HG03565 (cell line): ENCODE data around the gene HS3ST6.
"Not testable (repeated sequence)": the region's sequence is repeated elsewhere in the genome, so short reads cannot be mapped to it uniquely, and the experiment has no call there.

Experiments used
- ATAC-seq: cut with Tn5 transposase; IDR thresholded peaks from one replicate; pipeline ENCODE4 v1.9.1; 2021; ENCODE audit warnings: mild to moderate bottlenecking, moderate library complexity; ENCODE audit not compliant: unreplicated experiment

The HS3ST6 gene

GRCh38 chr16:1947369-1947670 is 29.1 kb upstream of the HS3ST6 start:
- ATAC-seq, result no peak

- ATAC-seq, result no peak
Observed at GRCh38 chr16:1946495-1947368, 28.5 kb upstream of the HS3ST6 start.

GRCh38 chr16:1945559-1946391 is 27.6 kb upstream of the HS3ST6 start:
- no peak for ATAC-seq

- ATAC-seq, result no peak
Observed at GRCh38 chr16:1944612-1945199, 26.5 kb upstream of the HS3ST6 start.

GRCh38 chr16:1942810-1943726 is 24.9 kb upstream of the HS3ST6 start, which contains the start of gene MSRB1:
MSRB1 (minus strand) TSS chr16:1943199; CDS start chr16:1943156, 43 bp downstream.
- ATAC-seq, result peak; percentile 87

GRCh38 chr16:1942047-1942809 is 24.0 kb upstream of the HS3ST6 start:
- no peak for ATAC-seq

- ATAC-seq, result no peak
Observed at GRCh38 chr16:1941162-1942046, 23.2 kb upstream of the HS3ST6 start.

- ATAC-seq, result no peak
Observed at GRCh38 chr16:1940273-1941161, 22.3 kb upstream of the HS3ST6 start.

GRCh38 chr16:1939833-1940232 is 21.6 kb upstream of the HS3ST6 start:
- not testable (repeated sequence) for ATAC-seq

- ATAC-seq, result no peak
Observed at GRCh38 chr16:1938910-1939309, 20.7 kb upstream of the HS3ST6 start.

- no peak for ATAC-seq
Observed at GRCh38 chr16:1938316-1938715, 20.1 kb upstream of the HS3ST6 start.

- ATAC-seq, result no peak
Observed at GRCh38 chr16:1936945-1937479, 18.8 kb upstream of the HS3ST6 start.

GRCh38 chr16:1933097-1933661 is 15.0 kb upstream of the HS3ST6 start:
- ATAC-seq, result no peak

GRCh38 chr16:1932050-1933028 is 14.1 kb upstream of the HS3ST6 start:
- ATAC-seq, result no peak

GRCh38 chr16:1930338-1930720 is 12.1 kb upstream of the HS3ST6 start:
- ATAC-seq, result no peak
